Measurements from ENCODE around the gene TSPAN3. TPM values are rescaled to one million over a fixed set of nuclear protein-coding genes. Genes with fewer than 3 reads are reported as not detected.

Gene TSPAN3
- 249 and 267 TPM in 2 replicates for total RNA-seq

GRCh38 chr15:77070495-77071304 lies at the start of gene TSPAN3:
Gene TSPAN3, minus strand, starts transcription at chr15:77071109. Its CDS starts 155 bp downstream, at chr15:77070954.

DNA sequence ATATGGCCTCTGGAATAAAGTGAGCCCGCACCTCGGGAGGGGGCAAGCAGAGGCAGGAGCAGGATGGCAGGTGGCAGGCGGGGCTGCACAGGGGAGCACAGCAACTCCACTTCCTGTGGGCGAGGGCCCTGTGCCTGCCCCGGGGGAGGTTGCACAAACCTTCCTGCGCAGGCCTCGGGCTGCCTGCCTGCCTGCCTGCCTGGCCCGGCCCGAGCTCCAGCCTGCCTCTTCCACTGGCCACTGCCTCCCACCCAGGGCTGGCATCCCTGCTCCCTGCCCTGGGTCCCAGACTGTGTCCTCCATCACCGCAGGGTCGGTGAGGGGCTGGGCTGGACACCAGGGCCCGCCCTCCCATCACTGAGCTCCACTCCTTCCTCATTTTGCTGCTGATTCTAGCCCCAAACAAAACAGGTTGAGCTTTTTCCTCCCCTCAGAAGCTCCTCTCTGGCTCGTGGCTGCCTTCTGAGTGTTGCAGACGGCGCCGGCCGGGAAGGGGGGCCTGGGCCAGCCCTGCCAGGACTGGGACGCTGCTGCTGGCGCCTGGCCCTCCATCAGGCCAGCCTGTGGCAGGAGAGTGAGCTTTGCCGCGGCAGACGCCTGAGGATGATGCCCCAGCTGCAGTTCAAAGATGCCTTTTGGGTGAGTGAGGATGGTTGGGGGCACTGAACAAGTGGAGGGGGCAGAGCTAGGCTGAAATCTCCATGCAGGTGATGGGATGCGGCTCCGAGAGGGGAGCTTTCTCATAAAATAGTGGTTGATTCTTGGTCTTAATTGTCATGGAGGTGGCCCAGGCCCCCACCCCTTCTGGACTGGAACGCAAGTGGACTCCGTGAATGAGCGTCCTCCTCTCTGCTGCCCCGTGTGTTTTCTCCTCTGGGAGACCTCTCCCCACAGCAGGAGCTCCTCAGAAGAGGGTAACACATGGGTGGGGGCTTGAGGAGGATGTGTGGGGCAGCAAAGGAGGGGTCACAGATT lies 75.7 kb downstream of the TSPAN3 start, which contains the start of gene PSTPIP1:
PSTPIP1 (plus strand) TSS at position 156 of the 975 bp plus-strand sequence; CDS start at position 604, 448 bp downstream.

Other genes with a start within 250 kb of the TSPAN3 start
- 6.5 and 8.9 TPM in 2 replicates for gene SCAPER, start 165.8 kb downstream of the TSPAN3 start, total RNA-seq
- gene RCN2, start 139.4 kb downstream of the TSPAN3 start, total RNA-seq: 39.7 and 83.2 TPM in 2 replicates
- gene PSTPIP1, start 76.0 kb downstream of the TSPAN3 start, total RNA-seq: 0.17 and 0.73 TPM in 2 replicates

Measured in smooth muscle cell of trachea (primary cell).